ENCODE measurements around the gene ADGRE2.
"Not testable (repeated sequence)": the region's sequence is repeated elsewhere in the genome, so short reads cannot be mapped to it uniquely, and the experiment has no call there.

ADGRE2 gene

DNA sequence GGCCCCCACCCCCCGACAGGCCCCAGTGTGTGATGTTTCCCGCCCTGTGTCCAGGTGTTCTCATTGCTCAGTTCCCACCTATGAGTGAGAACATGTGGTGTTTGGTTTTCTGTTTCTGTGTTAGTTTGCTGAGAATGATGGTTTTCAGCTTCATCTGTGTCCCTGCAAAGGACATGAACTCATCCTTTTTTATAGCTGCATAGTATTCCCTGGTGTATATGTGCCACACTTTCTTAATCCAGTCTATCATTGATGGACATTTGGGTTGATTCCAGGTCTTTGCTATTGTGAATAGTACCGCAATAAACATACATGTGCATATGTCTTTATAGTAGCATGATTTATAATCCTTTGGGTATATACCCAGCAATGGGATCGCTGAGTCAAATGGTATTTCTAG lies 715 bp downstream of the ADGRE2 start:
- not testable (repeated sequence) for DNase-seq

DNA sequence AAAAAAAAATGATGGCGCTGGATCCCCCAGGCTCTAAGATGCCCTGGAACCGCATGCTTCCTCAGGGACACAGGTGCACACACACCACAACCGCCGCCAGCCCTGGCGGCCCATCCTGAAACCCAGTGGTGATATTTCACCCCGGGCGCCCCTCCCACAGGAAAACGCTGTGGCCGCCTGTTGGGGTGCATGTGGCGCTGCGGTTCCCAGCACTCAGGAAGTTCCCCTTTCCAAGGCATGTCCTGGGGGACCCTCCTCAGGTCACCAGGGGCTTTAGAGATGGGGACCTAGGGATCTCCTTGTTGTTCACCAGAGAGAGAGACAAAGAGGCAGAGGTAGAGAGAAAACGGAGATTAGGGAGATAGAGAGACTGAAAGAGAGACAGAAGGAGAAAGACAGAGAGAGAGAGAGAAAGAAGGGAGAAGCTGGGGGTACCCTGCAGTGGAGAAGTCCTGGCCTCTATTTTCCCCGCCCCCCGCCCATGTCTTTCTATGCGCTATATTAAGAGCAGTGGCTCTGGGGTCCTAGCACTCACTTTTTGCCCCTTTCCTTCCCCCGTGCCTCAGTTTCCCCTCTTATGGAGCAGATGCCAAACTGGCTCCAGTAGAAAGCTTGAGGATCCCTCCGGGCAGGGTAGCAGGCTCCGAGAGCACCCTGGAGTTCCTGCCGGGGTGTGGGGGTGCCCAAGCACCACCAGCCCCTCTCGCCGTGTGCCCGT lies 2.3 kb downstream of the ADGRE2 start:
- no peak for DNase-seq

DNA sequence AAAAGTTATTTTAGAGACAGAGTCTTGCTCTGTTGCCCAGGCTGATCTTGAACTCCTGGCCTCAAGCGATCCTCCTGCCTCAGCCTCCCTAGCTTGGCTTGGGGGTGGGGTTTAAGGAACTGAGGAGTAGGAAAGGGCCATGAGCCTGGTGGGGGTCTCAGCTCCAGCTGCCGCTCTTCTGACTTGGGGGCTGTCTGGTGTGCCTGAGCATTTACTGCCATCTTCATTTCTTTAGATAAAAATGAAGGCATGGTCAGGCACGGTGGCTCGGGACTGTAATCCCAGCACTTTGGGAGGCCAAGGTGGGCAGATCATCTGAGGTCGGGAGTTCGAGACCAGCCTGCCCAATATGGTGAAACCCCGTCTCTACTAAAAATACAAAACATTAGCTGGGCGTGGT lies 3.0 kb downstream of the ADGRE2 start:
- not testable (repeated sequence) for DNase-seq

DNA sequence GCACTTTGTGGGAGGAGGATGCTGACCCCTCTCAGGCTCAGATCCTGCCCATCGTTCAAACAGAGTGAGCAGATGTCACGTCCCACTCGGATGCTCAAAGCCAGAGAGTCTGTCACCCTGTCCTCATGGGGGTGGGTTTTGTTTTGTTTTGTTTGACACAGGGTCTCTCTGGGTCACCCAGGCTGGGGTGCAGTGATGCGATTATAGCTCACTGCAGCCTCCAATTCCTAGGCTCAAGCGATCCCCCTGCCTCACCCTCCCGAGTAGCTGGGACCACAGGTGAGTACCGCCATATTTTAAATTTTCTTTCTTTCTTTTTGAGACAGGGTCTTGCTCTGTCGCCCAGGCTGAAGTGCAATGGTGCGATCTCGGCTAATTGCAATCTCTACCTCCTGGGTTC lies 4.0 kb downstream of the ADGRE2 start:
- no peak for DNase-seq

DNA sequence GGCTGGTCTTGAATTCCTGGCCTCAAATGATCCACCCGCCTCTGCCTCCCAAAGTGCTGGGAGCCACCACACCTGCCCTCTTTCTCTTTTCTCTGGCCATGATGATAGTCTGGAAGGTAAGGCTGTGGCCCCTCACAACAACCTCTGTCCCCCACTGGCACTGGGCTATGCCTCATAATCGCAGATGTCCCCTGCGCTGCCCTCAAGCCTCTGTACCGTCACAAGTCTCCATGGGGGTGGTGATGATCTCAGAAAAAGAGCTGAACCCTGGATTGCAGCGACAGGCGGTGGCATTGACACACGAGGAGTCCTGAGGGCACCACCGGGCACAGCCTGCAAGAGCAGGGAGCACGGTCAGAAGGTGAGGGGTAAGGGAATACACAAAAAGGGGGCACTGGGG lies 4.6 kb downstream of the ADGRE2 start:
- DNase-seq, result not testable (repeated sequence)

DNA sequence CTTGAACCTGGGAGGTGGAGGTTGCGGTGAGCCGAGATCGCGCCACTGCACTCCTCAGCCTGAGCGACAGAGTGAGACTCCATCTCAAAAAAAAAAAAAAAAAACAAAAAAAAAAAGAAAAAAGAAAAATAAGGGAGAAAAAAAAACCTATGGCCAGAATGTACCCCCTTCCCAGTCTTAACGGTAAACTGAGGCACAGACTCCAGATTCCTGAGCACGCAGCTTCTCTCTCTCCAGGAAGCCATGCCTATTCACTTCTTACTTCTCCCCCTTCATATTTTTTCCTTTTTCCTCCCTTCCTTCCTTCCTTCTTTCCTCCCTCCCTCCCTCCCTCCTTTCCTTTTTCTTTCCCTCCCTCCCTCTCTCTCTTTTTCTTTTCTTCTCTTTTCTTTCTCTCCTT lies 5.4 kb downstream of the ADGRE2 start:
- DNase-seq, result no peak

DNA sequence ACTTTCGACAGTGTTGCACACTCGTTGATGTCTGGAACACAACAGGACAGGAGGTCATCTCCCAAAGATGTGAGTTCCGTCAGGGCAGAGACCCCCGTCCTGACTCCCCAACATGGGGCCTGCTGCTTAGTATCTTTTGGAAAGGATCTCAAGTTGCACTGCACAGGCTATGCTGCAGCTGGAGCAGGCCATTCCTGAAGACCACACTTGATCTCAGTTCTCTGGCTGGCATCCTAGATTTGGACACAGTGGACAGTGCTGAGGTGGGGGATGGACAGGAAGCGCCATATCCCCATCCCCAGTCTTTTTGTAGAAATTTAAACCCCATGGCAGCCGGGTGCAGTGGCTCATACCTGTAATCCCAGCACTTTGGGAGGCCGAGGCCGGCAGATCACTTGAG lies 5.9 kb downstream of the ADGRE2 start:
- DNase-seq, result no peak

DNA sequence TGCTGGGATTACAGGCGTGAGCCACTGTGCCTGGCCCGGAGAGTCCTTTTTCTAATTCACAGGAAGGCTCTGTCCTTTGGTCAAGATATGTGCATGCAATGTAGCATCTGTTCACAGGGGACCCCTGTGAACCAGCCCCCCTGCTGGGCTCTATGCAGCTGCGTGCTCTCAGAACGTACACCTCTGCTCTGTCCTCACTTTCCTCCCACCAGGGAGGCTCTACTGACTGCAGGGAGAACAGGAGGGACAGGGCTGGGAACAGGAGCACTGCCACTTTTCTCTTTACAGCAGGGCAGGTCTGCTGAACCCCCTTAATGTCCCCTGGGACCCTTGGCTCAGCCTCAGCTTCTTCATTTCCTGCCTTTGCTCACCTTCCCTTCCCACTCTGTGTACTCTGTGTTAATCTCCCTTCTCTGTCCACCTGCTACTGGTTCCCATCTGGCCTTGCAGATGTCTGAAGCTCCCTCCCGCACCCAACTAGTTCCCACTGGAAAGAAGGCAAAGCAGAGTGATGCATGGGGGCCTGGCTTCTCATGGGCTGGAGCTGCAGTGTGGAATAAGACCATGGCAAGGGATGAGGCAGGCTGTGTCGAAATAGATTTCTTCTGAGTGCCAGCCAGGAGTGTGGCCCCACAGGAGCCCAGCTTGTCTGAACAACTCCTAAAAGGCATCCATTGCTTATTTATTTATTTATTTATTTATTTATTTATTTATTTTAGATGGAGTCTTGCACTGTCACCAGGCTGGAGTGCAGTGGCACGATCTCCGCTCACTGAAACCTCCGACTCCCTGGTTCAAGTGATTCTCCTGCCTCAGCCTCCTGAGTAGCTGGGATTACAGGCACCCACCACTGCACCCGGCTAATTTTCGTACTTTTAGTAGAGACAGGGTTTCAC lies 7.2 kb downstream of the ADGRE2 start:
- no peak for DNase-seq

DNA sequence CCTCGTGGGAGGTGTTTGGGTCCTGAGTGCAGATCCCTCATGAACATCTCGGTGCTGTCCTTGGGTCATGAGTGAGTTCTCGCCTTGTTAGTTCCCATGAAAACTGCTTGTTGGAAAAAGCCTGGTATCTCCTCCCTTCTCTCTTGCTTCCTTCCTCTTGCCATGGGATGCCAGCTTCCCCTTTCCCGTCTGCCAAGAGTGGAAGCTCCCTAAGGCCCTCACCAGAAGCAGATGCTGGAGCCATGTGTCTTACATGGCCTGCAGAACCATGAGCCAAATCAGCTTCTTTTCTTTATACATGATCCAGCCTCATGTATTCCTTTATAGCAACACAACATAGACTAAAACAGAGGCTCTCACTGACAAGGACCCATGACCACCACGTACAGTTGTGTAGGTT lies 8.2 kb downstream of the ADGRE2 start:
- no peak for DNase-seq

DNA sequence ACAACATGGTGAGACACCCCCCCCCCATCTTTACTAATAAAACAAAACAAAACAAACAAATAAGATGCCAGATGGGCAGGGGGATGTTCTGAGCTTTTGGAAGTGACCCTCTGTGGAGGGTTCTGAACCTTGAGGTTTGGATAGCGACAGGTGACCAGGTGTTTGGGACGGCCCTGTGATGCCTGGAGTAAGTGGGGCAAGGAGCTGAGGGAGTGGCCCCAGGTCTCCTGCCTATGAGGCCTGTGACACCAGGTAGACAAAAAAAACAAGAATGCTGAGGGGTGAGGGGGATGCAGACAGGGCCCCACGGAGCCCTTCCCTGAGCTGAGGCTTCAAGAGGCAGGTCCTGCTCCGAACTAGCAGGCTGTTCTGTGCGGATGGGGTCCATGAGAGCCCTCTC lies 9.2 kb downstream of the ADGRE2 start:
- DNase-seq, result no peak

DNA sequence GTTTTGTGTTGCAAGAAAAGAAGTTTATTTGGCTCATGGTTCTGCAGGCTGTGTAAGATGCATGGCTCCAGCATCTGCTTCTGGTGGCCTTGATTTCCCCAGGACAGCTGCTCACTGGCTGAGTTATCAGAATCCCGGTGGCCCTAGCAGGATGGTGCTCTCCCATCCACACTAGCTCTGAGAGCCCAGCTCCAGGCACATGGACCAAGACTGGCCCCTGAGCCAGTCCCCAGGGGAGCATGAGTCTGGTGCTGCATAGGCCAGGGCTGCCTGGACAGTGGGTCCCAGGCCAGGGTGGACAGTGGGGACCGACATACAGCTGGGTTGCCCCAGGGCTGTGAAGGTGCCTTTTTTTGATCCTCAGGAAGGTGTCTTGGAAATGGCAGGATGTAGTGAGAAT lies 10.4 kb downstream of the ADGRE2 start:
- DNase-seq, result no peak

DNA sequence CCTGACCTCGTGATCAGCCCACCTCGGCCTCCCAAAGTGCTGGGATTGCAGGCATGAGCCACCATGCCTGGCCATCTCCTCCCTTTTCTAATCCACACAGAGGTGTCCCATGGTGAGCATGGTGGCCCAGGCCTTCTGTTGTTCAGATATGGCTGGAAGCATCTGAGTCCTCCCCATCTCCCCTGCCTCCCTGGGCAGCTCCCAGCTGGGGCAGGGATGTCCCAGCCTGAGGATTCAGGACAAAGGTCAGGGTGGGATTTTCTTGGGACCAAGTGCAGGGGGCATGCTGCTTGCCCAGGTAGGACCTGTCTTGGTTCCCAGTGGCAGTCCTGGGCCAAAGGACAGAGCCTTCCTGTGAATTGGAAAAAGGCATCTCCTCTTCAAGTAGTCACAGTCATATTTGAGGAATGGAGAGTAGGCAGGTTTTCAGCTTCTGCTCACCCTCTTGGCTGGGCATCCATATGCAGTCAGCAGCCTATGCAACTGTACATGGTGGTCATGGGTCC lies 10.8 kb downstream of the ADGRE2 start:
- DNase-seq, result no peak

DNA sequence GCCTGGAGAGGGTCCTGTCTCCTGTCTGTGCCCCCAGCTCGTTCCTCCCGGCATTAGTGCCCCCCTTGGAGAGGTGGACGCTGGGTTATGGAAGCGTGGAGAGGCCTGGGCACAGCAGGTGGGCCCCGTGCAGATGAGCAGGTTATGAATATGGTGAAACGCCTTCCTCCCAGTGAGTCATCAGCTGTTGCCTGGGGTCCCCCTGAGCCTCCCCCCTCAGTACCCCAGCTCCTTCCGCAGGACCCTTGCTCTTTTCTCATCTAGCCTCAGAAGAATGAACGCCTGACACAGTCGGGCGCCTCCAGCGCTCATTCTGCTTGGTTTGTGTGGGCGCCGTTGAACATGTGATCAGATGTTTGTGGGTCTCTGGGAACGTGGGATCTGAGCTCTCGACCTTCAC lies 12.5 kb downstream of the ADGRE2 start:
- not testable (repeated sequence) for DNase-seq

DNA sequence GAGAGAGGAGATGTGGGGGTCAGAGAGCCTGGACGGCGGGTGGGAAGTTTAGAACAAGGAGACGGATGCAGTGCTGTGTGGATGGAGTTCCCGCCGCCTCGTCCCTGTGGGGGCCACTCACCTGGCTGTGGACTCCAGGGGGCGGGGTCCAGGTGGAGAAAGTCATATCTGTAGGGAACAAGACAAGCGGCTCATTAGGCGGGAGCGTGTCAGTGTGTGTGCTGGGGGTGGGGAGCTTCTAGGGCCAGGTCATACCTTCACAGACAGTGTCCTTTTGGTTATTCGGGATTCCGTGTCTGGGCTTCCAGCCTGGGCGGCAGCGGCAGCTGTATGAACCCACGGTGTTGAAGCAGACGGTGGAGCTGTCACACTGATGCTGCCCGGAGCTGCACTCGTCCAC lies 13.0 kb downstream of the ADGRE2 start:
- DNase-seq, result not testable (repeated sequence)

DNA sequence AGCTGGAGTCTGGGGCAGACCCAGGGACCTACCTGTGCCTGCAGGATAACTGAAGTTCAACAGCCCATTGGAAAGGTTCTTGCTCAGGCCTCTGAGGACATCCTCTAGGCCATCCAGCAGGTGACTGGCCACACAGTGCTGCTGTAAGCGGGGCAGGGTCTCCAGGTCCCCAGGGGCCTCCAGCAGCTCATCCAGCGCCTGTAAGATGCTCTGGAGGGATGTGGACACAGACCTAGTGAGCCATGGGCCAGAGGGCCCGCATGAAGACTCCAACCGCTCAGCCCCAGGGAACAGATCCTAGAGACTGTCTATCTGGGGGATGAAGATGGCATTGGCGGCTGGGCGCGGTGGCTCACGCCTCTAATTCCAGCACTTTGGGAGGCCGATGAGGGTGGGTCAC lies 14.0 kb downstream of the ADGRE2 start:
- DNase-seq, result no peak

DNA sequence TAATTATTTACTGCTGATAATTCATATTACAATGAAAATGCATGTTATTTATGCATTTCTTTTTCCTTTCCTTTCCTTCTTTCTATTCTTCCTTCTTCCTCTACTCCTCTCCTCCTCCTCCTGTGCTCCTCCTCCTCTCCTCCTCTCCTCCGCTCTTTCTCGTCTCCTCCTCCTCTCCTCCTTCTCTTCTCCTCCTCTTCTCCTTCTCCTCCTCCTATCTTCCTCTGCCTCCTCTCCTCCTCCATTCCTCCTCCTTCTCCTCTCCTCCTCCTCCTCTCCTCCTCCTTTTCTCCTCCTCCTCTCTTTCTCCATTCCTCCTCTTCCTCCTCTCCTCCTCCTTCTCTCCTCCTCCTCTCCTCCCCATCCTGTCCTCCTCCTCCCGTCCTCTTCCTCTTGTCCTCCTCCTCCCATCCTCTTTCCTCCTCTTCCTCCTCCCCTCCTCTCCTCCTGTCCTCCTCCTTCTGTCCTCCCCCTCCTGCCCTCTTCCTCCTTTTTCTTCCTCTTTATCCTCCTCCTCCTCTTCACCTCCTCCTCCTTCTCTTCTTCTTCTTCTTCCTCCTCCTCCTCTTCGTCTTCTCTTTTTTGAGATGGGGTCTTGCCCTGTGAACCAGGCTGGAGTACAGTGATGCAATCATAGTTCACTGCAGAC lies 14.7 kb downstream of the ADGRE2 start:
- DNase-seq, result no peak

DNA sequence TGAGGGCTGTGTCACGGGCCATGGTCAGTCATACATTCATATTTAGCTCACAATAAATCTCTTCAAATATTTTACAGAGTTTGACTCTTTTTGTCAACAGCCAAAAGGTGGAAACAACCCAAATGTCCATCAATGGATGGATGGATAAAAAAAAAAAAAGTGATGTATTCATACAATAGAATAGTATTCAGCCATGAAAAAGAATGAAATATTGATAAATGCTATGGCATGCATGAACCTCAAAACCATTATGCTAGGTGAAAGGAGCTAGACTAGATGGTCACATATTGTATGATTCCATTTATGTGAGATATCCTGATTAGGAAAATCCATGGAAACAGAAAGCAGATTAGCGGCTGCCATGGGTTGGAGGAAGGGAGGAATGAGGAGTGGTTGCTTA lies 16.2 kb downstream of the ADGRE2 start:
- no peak for DNase-seq

DNA sequence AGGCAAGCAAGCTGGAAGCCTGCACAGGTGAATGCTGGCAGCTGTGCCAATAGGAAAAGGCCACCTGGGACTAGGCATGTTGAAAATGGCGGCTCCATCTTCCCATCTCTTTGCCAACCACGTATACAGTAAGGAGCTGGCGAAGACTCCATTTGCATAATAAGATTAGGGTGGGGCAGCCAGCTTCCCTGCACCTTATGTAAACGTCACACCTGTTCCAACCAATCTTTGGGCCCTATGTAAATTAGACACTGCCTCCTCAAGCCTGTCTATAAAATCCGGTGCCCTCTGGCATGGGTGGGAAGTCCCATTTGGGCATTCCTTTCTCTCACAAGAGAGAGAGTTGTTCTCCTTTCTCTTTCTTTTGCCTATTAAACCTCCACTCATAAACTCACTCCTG lies 16.8 kb downstream of the ADGRE2 start:
- DNase-seq, result no peak

DNA sequence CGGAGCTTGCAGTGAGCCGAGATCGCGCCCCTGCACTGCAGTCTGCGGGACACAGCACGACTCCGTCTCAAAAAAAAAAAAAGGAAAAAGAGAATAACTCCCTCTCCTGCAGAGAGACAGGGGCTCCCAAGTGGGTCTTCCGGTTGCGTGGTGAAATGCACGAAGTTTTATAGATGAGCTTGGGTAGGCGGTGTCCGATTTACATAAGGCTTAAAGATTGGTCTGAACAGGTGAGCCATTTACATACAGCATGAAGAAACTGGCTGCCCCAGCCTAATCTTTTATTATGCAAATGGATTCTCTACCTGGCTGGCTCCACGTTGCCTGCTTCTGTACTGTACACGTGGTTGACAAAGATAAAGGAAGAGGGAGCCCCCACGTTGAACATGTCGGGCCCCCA lies 19.5 kb downstream of the ADGRE2 start:
- DNase-seq, result no peak

DNA sequence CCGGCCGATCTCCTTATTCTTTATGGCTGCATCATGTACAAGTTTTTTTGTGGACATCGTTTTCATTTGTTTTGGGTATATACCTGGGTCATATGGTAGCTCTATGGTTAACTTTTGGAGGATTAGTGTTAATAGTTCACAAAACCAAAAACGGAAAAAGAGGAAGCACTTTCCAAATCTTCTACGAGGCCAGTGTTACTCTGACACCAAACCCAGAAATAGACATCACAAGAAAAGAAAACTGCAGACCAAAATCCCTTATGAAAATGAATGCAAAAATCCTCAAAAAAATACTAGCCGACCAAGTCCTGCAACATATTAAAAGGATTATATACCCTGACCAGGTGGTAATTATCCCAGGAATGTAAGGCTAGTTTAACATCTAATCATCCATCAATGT lies 29.8 kb downstream of the ADGRE2 start:
- DNase-seq, result no peak

DNA sequence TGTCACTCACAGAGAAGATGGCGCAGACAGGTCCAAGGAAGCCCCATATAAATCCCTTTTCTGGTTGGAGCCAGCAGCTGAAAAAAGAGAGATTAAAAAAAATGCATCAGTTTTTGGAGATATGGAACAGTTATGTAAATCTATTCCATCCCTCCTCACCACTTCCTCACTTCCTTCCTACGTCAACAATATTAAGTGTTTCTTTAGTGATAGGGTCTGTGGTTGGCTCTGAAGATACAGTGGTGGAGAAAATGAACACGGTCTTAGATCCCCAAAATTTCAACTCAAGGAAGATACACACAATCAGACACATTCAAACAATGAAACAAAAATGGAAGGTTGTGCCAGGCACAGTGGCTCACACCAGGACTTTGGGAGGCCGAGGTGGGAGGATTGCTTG lies 31.5 kb downstream of the ADGRE2 start:
- no peak for DNase-seq

DNA sequence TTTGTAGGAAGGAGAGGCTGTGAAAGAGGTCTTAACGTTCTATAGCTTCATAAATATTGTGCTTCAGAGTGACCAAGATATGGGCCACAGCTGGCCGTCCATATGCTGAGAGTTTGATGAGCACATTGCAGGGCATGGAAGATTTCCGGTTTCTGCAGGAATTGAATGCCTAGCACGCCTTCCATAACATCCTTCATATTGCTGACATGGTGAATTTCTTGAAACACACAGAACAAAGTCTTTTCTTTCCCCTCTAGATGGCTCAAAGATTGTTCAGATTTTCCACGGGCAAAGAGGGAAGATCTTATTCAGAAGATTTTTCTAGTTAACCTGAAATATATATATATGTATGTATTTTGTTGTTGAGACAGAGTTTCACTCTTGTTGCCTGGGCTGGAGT lies 42.4 kb downstream of the ADGRE2 start:
- DNase-seq, result no peak

DNA sequence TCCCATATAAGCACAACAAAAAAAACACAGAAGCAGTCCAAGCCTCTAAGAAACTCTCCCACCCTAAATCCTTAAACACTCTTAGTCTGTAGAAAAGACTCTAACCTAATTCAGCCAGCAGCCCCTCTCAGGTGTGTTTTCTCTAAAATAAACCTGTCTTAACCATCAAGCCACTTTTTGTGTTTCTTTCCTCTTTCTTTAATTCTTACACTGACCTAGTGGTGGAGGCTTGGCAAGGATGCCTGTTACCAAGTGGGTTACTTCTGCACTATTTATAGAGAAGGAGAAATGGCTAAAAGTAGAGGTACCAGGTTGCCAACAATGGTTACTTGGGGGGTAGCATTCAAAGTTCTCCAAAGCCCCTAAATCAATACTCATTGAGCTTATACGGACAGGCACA lies 44.8 kb downstream of the ADGRE2 start:
- DNase-seq, result no peak

DNA sequence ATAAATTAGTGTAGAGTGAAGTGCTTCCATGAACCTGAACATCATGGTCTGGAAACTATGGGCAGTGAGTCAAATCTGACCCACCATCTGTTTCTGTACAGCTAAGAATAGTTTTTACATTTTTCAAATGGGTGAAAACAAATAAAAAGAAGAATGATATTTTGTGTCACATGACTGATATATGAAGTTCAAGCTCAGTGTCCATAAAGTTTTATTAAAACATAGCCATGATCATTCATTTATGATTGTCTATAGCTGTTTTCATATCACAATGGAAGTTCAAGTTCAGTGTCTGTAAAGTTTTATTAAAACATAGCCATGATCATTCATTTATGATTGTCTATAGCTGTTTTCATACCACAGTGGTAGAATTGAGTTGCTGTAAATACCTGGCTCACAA lies 45.9 kb downstream of the ADGRE2 start:
- DNase-seq, result no peak
